Upper lobe of right lung (tissue), 1 donor: ENCODE data around the gene TEX51. TPM values are rescaled to one million over a fixed set of nuclear protein-coding genes. Genes with fewer than 3 reads are reported as not detected.

ENCODE experiments used
- ATAC-seq: fragments of 200-7000 bp; cut with Tn5 transposase; one replicate; pipeline ENCODE4 v1.9.1; 2020; ENCODE audit warnings: mild to moderate bottlenecking, moderate library complexity
- DNase-seq: peaks from one replicate; pipeline ENCODE4 v3.0.0-alpha.2; 2020
- H3K27ac ChIP-seq: fragments of 200-600 bp; one replicate; pipeline ENCODE4 v1.8.0; 2022
- H3K27me3 ChIP-seq: fragments of 200-600 bp; one replicate; pipeline ENCODE4 v1.8.0; 2022; ENCODE audit warnings: mild to moderate bottlenecking
- H3K36me3 ChIP-seq: fragments of 200-600 bp; one replicate; pipeline ENCODE4 v1.8.0; 2022
- H3K4me1 ChIP-seq: fragments of 200-600 bp; one replicate; pipeline ENCODE4 v1.8.0; 2022
- H3K4me3 ChIP-seq: fragments of 200-600 bp; one replicate; pipeline ENCODE4 v1.8.0; 2022; ENCODE audit warnings: mild to moderate bottlenecking
- H3K9me3 ChIP-seq: fragments of 200-600 bp; one replicate; pipeline ENCODE4 v1.8.0; 2022
- intact Hi-C: fragments of 100-400 bp; cut with DNase I; formaldehyde crosslinking; loops from one replicate; pipeline ENCODE4 v1.11.0; 2022
- total RNA-seq: library from RNA; stranded (reverse); fragmentation: NEBNext Ultra II Directional; extraction: Animal tissue kit (Norgen Biotek cat#: 25700); gene quantifications from one replicate; pipeline ENCODE4 v1.2.1, GENCODE V29; 2021
- TF ChIP-seq, protein P1 (sequence below): fragments of 200-600 bp; IDR thresholded peaks from one replicate; pipeline ENCODE4 v1.8.0; 2022; ENCODE audit warnings: antibody characterized with exemption
- donor health status: DM: no; HTN: yes; CAD: no; lungs with severe emphysema.

Gene TEX51
- total RNA-seq, 1 donor from 2014 or later: not detected

DNA sequence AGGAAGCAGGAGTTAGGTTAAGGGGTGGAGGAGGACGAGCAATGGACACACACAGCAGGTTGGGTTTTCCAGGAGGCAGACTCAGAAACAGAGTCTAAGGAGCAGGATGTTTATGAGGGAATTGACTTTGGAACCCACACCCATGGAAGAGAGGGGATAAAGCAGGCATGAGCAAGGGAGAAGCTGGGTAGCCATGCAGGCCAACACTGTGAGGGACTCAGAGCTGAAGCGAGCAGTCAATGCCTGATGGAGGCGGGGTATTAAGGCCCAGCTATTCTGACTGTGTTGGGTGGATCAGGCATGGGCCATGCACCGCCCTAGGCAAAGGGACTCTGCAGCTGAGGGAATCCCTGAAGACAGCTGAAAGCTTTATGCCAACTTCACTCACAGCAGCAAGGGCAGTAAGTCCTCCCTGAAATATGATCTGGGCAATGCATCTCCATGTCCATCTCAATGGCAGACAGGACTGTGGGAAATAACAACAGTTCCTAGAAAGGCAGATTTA is 37.6 kb downstream of the TEX51 start:
- intact Hi-C loops: no loop called here
- ATAC-seq (no peak), DNase-seq (no peak)
- no peaks in the 10 kb centered on the region for H3K9me3 ChIP-seq
- H3K27me3 ChIP-seq: peaks cover 6% of the 10 kb centered on the region
- H3K27ac ChIP-seq: no peak overlapping the region
- no peak overlapping the region for H3K4me3 ChIP-seq
- H3K4me1 ChIP-seq: no peaks in the 10 kb centered on the region
- TF ChIP-seq, protein P1, sequence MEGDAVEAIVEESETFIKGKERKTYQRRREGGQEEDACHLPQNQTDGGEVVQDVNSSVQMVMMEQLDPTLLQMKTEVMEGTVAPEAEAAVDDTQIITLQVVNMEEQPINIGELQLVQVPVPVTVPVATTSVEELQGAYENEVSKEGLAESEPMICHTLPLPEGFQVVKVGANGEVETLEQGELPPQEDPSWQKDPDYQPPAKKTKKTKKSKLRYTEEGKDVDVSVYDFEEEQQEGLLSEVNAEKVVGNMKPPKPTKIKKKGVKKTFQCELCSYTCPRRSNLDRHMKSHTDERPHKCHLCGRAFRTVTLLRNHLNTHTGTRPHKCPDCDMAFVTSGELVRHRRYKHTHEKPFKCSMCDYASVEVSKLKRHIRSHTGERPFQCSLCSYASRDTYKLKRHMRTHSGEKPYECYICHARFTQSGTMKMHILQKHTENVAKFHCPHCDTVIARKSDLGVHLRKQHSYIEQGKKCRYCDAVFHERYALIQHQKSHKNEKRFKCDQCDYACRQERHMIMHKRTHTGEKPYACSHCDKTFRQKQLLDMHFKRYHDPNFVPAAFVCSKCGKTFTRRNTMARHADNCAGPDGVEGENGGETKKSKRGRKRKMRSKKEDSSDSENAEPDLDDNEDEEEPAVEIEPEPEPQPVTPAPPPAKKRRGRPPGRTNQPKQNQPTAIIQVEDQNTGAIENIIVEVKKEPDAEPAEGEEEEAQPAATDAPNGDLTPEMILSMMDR: no peak
- H3K36me3 ChIP-seq: no peaks in the 10 kb centered on the region

DNA sequence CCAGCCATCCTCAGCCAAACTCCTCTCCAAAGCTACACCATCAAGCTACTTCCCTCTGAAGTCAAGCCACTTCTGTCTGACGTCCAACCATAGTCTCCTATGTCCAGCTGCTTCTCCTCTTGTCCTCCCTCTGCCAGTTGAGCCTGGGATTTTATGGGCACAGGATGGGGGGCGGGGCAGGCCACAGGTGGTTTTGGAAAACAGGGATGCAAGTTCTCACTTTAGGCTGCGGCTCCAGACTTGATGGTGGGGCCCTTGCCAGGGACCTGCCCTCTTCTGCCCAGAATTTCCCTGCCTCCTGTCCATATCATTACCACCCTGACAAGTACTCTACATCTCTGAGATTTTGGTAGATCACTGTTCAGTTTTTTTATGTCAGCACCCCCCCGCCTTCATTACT is 41.6 kb downstream of the TEX51 start:
- no peak overlapping the region for H3K27ac ChIP-seq
- H3K36me3 ChIP-seq: no peaks in the 10 kb centered on the region
- no peaks in the 10 kb centered on the region for H3K4me1 ChIP-seq
- intact Hi-C loops: no loop called here
- no peak overlapping the region for H3K4me3 ChIP-seq
- H3K27me3 ChIP-seq: peaks cover 13% of the 10 kb centered on the region
- ATAC-seq: no peak
- TF ChIP-seq, protein P1: no peak
- no peaks in the 10 kb centered on the region for H3K9me3 ChIP-seq
- no peak for DNase-seq

DNA sequence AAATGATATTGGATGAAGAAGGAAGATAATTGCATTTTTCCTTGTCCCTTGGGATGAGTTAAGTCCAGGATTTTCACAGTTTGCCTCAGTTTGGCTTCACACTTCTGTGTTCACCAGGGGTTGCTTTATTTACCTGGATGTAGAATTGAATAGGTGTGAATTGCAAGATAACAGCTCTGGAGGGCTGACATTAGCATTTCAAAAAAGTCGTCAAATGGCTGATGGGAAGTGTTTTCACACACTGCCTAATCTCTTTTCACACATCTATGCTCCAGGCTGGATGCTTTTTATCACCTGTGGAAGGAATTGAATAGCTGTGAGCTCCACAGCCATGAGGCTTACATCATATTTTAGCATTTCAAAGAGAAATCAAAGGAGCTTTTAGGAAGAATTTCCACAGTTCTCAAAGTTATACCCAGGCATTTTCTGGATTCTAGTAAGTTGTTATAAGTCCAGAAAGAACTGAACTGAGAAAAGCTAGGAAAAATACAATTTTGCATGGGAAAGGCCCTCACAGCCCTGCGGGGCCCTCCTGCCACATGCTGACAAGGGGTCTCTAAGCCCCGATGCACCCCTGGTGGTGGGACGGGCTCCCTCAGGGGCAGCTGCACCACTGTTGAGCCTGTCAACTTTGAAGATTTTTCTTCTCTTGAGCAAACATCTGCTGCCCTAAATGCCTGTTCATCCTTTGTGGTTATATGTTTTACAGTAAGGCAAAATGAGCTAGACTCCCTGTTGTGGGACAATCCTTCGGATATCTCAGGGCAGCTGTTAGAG is 43.9 kb downstream of the TEX51 start:
- Histone ChIP-seq H3K9me3 (no peaks in the 10 kb centered on the region), H3K27me3 (peaks cover 13% of the 10 kb centered on the region), H3K4me3 (no peak overlapping the region), H3K36me3 (no peaks in the 10 kb centered on the region), H3K4me1 (no peaks in the 10 kb centered on the region), H3K27ac (no peak overlapping the region)
- intact Hi-C loops: no loop called here
- ATAC-seq (no peak), DNase-seq (no peak)
- TF ChIP-seq, protein P1: no peak

DNA sequence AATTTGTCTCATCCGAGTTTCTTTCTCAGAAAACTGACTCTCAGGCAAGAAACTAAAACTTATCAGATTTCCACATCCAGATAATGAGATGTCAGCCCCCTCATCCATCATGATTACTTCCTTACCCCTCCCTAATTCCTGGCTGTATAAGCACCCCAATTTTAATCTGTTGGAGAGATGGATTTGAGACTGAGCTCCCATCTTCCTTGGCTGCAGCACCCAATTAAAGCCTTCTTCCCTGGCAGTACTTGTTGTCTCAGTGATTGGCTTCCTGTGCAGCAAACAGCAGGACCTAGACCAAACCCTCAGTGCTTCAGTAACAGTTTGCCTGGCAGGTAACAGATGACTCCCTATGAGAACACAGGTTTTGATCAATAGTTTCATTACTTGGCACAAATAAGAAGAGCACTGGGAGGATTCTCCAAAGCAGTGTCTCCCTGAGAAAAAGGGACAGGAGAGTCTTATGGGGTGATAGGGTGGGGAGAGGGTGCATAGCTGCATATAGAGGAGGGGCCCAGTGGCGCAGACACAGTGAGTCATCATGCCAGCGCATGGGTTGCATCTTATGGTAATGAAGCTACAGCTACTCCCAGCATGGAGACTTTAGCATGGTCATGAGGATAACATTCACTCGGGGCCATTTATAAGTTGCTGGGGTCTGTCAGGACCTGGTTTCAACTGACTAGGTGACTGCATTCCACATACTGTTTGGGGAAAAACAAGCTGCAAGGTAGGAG is 45.1 kb downstream of the TEX51 start:
- intact Hi-C loops: no loop called here
- Histone ChIP-seq H3K36me3 (no peaks in the 10 kb centered on the region), H3K27ac (no peak overlapping the region), H3K4me3 (no peak overlapping the region), H3K9me3 (no peaks in the 10 kb centered on the region), H3K4me1 (no peaks in the 10 kb centered on the region), H3K27me3 (peaks cover 13% of the 10 kb centered on the region)
- no peak for DNase-seq
- no peak for ATAC-seq
- TF ChIP-seq, protein P1: no peak

DNA sequence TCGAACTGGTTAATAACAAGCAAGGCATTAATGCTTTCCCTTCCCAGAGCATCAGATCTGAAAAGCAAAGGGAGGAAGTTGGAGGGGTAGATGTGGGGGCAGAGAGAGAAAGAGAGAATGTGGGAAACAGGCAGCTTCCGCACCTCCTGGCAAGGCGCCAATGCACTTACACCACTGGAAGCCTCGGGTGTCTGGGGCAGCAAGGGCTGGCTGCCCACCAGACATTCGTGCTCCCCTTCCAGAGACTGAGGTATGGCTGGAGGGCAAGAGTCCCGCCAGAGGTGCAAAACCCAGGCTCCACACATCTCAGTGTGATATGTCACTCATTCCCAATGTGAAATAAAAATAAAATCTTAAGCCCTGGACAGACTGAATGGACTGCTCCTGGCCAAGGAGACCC is 46.4 kb downstream of the TEX51 start:
- peaks cover 13% of the 10 kb centered on the region for H3K27me3 ChIP-seq
- H3K27ac ChIP-seq: no peak overlapping the region
- no peak for DNase-seq
- TF ChIP-seq, protein P1: no peak
- H3K4me3 ChIP-seq: no peak overlapping the region
- H3K36me3 ChIP-seq: no peaks in the 10 kb centered on the region
- no peak for ATAC-seq
- H3K4me1 ChIP-seq: no peaks in the 10 kb centered on the region
- H3K9me3 ChIP-seq: no peaks in the 10 kb centered on the region
- intact Hi-C loops: no loop called here
